ENCODE results near the gene RAB31.

The RAB31 gene

DNA sequence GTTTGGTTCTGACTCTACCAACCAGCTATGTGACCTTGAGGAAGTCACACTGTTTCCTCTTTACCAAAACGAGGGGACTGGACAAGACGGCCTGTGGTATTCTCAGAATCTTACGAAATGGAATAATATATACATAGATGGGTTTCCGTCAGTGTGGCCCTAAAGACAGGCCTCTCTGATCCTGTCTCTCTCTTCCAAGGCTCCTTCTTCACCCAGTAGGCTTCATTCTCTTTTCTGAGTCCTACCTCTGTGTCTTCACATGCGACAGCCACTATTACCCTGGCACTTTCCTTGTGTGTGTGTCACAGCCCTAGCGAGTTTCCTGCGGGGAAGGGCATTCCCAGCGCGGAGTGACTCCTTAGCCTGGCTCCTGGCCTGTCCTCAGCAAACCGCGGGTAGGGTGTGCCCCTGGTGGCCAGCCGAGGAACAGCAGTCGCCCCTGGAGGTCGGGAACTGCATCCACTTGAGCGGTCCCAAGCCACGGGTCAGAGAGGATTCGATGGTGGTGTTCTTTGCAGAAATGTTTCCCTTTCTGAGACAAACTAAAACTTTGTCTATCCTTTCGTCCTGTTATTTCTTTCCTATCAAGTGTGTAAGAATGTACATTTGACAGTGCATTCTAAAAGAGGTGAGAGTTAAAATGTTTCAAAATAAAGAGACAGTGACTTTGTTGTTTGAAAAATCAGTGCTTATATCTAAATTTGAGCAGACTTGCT, 63.3 kb downstream of the RAB31 start:
- intact Hi-C loops (cut with DNase I), result loop anchor here (10.0 kb wide), 1 partner anchor 57 kb away; no protein-coding TSS in a partner anchor
- peak; percentile 56 to 97 (median 91) for DNase-seq

DNA sequence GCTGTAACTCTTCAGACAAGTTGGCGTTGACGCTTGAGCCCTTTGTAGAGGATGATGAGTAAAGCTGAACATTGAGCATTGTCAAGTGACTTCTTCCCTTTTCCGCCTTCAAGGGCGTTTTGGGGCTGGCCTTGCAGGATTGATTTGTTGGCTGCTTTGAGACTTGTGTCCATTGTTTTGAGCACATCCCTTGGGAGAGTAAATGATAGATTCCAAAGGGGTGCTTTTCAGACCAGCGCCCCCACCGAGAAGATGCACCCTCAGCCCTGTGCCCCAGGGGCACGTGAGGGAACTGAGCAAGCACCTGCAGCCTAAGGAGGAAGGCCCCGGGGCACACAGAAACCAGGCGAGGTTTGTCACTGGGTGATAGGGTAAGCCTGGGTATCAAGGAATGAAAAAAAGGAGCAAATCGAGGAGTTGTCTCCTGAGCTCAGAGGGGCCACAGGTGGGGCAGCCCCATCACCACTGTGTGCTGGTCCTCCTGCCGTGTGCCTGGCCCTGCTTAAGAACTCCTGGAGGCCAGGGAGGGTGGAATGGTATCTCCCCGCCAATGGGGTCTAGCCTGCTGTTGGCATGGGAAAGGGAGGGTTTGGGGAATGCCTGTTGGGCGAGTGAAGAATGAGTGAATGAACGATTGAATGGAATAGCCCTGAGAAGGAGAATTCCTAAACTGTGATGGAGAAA, 64.0 kb downstream of the RAB31 start:
- peak in 2 of 42 donors; percentile 20 to 23 for DNase-seq
- intact Hi-C loops (cut with DNase I), result loop anchor here (10.0 kb wide), 1 partner anchor 57 kb away; no protein-coding TSS in a partner anchor

DNA sequence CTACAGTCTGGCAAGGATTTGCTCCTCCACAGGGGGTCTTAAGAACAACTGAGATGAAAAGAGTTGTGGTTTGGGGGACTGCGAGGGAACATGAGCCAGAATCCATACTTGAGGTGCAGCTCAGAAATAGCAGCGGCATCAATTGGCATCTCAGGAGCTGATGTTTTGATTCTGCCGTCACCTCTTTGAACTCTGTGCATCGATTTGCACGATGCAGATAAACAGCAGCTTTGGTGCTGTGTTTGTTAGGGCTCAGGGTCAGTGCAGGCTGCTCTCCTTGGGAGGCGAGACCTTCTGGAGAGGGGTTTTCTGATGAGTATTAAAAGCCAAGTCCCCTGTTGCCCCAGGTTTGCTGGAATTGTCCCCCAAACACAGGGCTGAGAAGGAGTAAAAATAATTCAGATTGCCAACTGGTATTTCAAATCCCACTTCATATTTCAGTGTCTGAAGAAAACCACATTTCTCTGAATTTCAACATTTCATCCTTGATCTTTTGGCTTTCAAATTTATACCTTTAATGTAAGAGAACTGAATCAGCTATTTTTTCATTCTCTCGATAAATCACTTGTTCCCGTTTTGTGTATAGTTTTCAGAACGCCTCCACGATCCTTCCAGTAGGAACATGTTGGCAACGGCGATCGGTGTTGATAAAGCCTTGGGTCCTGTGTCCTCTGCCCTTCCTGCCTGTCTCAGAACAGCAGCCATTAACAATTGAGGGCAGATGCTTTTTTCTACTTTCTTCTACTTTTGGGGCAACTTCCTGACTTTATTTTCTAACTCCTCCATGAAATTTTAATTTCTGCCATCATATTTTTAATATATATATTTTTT, 65.0 kb downstream of the RAB31 start:
- DNase-seq, result no peak
- intact Hi-C loops (cut with DNase I), result loop anchor here (10.0 kb wide), 1 partner anchor 58 kb away; no protein-coding TSS in a partner anchor

DNA sequence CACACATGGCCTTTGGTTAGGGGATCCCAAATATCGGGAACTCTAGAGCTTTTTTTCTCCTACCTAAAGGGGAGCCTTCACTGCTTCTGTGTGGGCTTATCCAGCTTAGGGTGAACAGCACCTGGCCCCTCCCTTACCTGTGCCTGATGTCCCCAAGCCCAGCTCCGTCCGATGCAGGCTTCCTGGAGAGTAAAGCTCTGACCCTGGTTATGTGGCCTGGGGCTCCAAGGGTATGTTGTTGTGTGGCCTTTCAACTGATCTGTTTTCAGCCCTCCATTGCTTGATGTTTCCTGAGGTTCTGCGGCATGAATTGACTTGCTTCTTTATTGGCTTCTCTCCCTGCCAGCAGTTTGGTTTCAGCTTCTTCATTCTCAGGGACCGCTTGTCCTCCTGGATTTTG, 66.0 kb downstream of the RAB31 start:
- DNase-seq, result no peak
- intact Hi-C loops (cut with DNase I), result loop anchor here (10.0 kb wide), 1 partner anchor 59 kb away; no protein-coding TSS in a partner anchor

DNA sequence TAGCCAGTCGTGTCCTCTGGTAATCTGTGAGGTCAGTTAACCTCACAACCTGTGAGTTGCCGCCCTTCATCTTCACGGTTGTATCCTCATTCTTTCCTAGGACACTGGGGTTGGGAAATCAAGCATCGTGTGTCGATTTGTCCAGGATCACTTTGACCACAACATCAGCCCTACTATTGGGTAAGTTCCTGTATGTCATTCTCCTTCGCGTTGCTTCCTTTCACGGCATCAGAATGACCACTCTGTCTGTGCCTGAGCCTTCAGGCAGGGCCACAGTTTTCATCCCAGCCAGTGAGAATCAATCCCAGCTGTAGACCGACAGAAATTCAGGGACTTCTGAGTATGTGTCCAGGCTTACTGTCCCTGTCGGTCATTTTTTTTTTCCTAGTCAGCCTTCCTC, 67.1 kb downstream of the RAB31 start:
- intact Hi-C loops (cut with DNase I), result loop anchor here (10.0 kb wide), 1 partner anchor 60 kb away; no protein-coding TSS in a partner anchor
- peak in 13 of 42 donors; percentile 20 to 65 (median 37) for DNase-seq

DNA sequence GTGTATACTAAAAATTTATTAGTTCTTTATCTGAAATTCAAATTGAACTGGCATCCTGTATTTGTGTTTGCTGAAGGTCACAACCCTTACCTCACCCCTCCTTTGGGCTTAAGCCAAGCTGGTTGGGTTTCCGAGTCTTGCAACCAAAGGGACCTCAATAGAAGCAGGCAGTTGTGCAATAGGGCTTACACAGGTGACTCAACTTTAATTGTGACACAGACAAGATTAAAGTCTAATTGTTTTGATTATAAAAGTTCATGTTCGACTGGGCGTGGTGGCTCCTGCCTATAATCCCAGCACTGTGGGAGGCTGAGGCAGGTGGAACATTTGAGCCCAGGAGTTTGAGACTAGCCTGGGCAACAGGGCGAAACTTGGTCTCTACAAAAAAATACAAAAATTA, 71.5 kb downstream of the RAB31 start:
- intact Hi-C loops (cut with DNase I), result loop anchor here (10.0 kb wide), 1 partner anchor 65 kb away; no protein-coding TSS in a partner anchor
- no peak for DNase-seq

DNA sequence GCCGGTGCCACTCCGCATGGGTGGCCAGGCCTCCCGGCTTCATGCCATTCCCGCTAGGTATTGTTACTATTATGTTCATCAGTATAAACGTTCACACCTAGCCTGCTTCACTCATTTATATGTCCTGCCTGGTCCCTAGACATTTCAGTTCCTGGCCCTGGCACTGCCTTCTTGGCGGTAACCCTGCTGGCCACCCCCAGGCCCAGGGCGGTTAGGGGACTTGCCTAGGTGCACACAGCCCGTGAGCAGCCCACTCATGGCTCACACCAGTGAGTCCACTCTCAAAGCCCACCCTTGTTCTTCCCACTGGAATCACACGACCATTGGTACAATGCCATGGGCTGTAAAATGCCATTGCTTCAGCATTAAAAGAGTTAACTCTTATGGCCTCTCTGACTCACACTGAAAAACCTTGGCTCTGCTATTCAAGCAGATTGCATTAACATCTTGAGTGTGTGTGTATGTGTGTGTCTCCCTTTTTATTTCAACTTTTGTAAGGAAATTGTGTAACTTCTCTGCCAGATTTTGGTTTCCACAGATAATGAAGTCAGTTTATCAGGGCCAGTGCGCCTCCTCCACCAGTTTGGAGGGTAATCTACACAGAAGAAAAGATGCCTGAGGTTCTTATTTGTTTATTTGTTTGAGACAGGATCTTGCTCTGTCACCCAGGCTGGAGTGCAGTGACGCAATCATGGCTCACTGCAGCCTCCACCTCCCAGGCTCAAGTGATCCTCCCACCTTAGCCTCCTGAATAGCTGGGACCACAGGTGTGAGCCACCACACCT, 74.2 kb downstream of the RAB31 start:
- DNase-seq, result no peak
- intact Hi-C loops (cut with DNase I), result no loop called here

DNA sequence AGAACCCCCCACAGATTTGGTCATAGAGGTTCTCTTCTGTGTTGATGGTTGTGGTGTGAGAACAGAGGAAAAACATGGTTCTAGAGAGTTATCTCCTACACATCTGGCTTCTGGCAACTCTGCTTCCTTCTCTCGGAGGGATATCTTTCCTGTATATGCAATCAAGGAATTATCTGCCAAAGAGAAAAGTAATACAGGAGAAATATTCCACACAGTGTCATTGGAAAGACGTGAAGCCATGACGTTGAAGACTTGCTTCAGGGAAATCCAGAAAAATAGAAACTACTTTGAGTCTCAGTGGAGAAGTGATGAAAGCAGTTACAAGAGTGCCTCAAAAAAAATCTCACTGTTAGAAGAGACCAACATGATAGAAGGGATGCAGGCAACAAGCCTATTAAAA, 78.5 kb downstream of the RAB31 start:
- DNase-seq, result no peak
- intact Hi-C loops (cut with DNase I), result no loop called here

DNA sequence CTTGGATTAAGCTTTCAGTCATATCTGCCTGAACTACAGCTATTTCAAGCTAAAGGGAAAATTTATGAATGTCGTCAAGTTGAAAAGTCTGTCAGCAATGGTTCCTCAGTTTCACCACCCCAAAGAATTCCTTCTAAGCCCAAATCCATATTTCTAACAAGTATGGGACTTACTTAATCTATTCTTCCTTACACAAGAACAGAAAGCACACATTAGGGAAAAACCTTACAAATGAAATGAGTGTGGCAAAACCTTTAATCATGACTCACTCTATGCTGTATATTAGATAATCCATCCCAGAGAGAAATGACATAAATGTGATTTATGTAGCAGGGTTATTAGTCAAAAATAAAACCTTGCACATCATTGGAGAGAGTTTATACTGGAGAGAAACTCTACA, 78.9 kb downstream of the RAB31 start:
- intact Hi-C loops (cut with DNase I), result no loop called here
- DNase-seq, result no peak

DNA sequence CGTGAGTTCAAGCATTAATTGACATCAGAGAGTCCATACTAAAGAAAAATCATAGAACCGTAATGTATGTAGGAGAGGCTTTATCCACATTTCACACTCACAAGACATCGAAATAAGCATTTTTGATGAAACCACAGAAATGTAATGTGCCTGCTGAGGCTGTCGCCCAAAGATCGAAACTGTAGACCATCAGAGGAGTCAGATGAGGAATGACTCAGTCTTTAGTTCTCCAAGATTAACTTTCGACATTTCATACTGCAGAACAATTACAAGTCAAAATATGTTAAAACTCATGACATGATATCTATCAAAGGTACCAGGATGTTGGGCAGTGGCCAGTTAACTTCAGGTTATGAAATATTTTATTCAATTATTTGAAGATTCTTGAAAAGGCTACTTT, 79.6 kb downstream of the RAB31 start:
- intact Hi-C loops (cut with DNase I), result no loop called here
- no peak for DNase-seq

DNA sequence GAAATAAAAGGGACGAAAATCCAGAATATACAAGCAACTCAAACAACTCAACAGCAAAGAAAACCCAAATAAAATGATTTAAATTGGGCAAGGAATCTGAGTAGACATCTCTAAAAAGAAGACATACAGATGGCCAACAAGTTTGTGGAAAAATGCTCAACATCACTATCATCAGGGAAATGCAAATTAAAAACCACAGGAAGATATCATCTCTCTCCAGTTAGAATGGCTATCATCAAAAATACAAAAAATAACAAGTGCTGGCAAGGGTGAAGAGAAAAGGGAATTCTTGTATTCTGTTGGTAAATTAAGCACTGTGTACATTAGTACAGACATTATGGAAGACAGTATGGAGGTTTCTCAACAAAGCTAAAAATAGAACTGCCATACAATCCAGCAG, 80.0 kb downstream of the RAB31 start:
- DNase-seq, result no peak
- intact Hi-C loops (cut with DNase I), result no loop called here

DNA sequence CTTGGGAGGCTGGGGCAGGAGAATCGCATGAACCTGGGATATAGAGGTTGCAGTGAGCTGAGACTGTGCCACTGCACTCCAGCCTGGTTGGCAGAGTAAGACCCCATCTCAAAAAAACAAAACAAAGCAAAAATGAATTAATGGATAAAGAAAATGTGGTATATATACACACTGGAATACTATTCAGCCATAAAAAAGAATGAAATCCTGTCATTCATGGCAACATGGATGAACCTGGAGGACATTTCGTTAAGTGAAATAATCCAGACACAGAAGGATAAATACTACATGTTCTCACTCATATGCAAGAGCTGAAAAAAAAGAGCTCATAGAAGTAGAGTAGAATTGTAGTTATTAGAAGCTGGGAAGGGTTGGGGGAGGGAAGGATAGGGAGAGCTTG, 80.8 kb downstream of the RAB31 start:
- intact Hi-C loops (cut with DNase I), result no loop called here
- DNase-seq, result no peak

DNA sequence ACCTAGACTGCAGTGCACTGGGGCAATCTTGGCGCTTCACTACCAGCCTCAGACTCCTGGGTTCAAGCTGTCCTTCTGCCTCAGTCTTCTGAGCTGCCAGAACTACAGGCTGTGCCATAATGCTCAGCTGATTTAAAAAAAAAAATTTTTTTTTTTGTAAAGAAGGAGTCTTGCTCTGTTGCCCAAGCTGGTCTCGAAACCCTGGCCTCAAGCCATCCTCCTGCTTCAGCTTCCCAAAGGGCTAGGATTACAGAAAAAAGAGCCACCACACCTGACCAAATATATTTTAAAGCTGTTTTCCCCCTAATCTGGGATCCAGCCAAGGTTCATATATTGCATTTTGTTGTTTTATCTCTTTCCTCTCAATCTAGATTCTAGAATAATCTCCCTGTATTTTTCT, 82.2 kb downstream of the RAB31 start:
- intact Hi-C loops (cut with DNase I), result loop anchor here (10.0 kb wide), 1 partner anchor 125 kb away; the partner anchor contains the start of gene VAPA
- DNase-seq, result no peak

DNA sequence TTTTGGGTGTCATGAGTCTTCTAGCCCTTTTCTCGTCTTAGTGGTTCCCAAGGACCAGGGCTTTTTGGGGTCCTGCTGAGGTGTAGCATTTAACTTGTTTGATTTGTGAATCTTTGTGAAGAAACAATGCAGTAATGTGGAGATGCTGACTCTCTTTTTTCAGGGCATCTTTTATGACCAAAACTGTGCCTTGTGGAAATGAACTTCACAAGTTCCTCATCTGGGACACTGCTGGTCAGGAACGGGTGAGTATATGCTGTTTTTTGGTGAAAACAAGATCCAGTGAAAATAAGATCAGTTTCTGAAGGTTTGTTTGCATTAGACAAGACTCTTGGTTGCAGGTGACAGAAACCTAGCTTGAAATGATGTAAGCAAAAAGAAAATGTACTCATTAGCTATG, 83.9 kb downstream of the RAB31 start:
- no peak for DNase-seq
- intact Hi-C loops (cut with DNase I), result loop anchor here (10.0 kb wide), 1 partner anchor 123 kb away; the partner anchor contains the start of gene VAPA

DNA sequence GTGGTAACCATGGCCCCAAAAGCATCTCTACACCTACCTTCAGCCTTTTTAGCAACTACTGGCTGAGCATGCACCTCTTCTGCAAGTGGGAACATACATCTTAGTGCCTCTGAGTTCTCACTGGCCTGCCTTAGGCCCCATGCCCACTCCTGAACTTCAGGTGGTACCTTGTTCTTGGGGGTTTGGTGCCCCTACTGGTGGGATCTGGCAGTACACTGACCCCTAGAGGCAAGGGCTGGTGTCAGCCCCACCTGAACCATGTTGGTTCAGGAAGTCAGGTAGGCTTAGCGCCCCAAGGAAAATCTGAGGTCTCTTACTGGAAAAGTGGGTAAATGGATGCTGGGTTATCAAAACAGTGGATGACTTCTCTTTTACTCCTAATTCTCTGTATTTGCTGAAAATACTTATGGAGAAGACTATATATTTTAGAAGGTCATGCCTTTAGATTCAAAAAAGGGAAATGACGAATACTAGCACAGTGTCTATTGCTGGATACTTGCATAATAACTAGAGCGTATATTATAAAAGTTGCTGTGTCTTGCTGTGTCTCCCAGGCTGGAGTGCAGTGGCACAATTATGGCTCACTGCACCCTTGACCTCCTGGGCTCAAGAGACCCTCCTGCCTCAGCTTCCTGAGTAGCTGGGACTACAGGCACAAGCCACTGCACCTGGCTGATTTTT, 84.6 kb downstream of the RAB31 start:
- intact Hi-C loops (cut with DNase I), result loop anchor here (10.0 kb wide), 1 partner anchor 122 kb away; the partner anchor contains the start of gene VAPA
- peak in 4 of 42 donors; percentile 21 to 69 (median 44) for DNase-seq

DNA sequence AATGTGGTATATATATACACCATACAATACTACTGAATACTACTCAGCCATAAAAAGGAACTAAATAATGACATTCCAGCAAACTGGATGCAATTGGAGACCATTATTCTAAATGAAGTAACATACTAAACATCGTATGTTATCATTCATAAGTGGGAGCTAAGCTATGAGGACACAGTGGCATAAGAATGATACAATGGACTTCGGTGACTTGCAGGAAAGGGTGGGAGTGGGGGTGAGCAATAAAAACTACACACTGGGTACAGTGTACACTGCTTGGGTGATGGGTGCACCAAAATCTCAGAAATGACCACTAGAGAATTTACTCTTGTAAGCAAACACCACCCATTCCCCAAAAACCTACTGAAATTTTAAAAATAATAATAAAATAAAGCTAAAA, 87.9 kb downstream of the RAB31 start:
- intact Hi-C loops (cut with DNase I), result loop anchor here (10.0 kb wide), 1 partner anchor 119 kb away; the partner anchor contains the start of gene VAPA
- DNase-seq, result no peak

DNA sequence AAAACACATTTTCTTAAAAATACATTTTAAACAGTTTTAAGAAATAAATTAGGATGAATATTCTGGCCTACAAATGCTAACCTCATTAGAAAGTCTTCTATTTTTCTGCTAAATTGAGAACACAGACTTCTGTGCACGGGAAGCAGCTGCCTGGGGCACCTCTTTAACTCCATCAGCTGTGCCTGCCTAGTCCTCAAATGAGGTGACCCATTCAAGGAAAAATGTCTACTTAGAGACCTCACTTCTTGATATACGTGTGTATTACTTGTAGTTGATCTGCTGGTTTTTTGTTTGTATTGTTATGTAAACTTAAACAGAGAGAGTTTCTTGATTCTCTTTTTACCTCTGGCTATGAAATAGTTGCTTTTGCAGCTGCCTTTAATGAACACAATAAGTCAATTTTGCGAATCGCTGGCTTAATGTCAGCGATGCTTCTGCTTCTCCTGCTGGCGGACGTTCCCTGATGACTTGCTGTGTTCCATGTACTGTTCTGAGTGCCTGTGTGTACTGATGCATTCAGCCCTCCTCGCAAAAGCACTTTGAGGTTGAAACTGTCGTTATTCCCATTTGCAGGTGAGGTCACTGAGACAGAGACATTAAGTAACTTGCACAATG, 88.9 kb downstream of the RAB31 start:
- intact Hi-C loops (cut with DNase I), result loop anchor here (10.0 kb wide), 1 partner anchor 118 kb away; the partner anchor contains the start of gene VAPA
- peak in 39 of 42 donors; percentile 24 to 88 (median 63) for DNase-seq
